Measurements from ENCODE around the gene TTC23L. TPM values are rescaled to one million over a fixed set of nuclear protein-coding genes. Genes with fewer than 3 reads are reported as not detected.

The TTC23L gene
- total and polyA plus RNA-seq, 2 experiments from 2014 or later, result 2.2 to 2.3 TPM

- H4K20me1 ChIP-seq (replicated peaks; ENCODE audit: insufficient read depth), result peaks cover 5% of the 10 kb centered on the region
- Mint-ChIP-seq H3K36me3 (ENCODE audit: low read depth) (peaks cover 54% of the 10 kb centered on the region), H3K4me1 (peaks cover 29% of the 10 kb centered on the region), H3K27me3 (ENCODE audit: insufficient read depth, low read depth, poor library complexity) (peaks cover 8% of the 10 kb centered on the region), H3K27ac (peak overlapping the region; percentile 66; the same call in 1 of the 2 replicates), H3K4me3 (no peak overlapping the region), H3K9me3 (no peaks in the 10 kb centered on the region)
- peaks cover 26% of the 10 kb centered on the region for H3K36me3 ChIP-seq (ENCODE audit: insufficient read depth)
- no peak overlapping the region for H3K4me2 ChIP-seq
- H3K4me1 ChIP-seq (ENCODE audit: insufficient read depth), result peaks cover 18% of the 10 kb centered on the region
- H2AFZ ChIP-seq, result no peak overlapping the region
- 0 out of 2 replicates have a peak, but pooled peaks cover 9% of the 10 kb centered on the region for H3F3A ChIP-seq (replicated peaks; ENCODE audit: low read depth)
- no peaks in the 10 kb centered on the region for H3K9me2 ChIP-seq (ENCODE audit: insufficient read depth)
- H3K27ac ChIP-seq (ENCODE audit: low read depth), result 0 out of 2 replicates have a peak overlapping the region, but pooled peaks have one; percentile 50
- H3K4me3 ChIP-seq, result no peak overlapping the region
- H3K27me3 ChIP-seq (ENCODE audit: insufficient read depth), result no peaks in the 10 kb centered on the region
- ATAC-seq, result no peak
- H3K79me2 ChIP-seq (replicated peaks; ENCODE audit: insufficient read depth), result peaks cover 13% of the 10 kb centered on the region; the same call in 1 of the 2 replicates
- no peak for DNase-seq (ENCODE audit: low spot score)
- no peak for TF ChIP-seq ZNF331 (CRISPR knock-in tag; IDR thresholded peaks at IDR 0.05; ENCODE audit: low read depth)
- no peak for TF ChIP-seq EZH2phosphoT487 (IDR thresholded peaks at IDR 0.05; ENCODE audit: unreplicated experiment)
- TF ChIP-seq ZNF114 (CRISPR knock-in tag; IDR thresholded peaks at IDR 0.05), result no peak
- no peak for TF ChIP-seq CREB1 (CRISPR knock-in tag; IDR thresholded peaks at IDR 0.05; ENCODE audit: low read depth)
Measured at GRCh38 chr5:34804913-34805312, 34.1 kb upstream of the TTC23L start.

GRCh38 chr5:34806532-34806931, 32.4 kb upstream of the TTC23L start:
- peaks cover 8% of the 10 kb centered on the region for H3K27me3 Mint-ChIP-seq (ENCODE audit: insufficient read depth, low read depth, poor library complexity)
- peak overlapping the region; percentile 52 for H3K27ac Mint-ChIP-seq
- no peak overlapping the region for H3K4me3 ChIP-seq
- H3K79me2 ChIP-seq (replicated peaks; ENCODE audit: insufficient read depth), result peaks cover 13% of the 10 kb centered on the region; the same call in 1 of the 2 replicates
- DNase-seq (ENCODE audit: low spot score) (peak; percentile 50), ATAC-seq (peak; percentile 82)
- 0 out of 2 replicates have a peak, but pooled peaks cover 4% of the 10 kb centered on the region for H3F3A ChIP-seq (replicated peaks; ENCODE audit: low read depth)
- H3K4me1 Mint-ChIP-seq, result peaks cover 29% of the 10 kb centered on the region
- H2AFZ ChIP-seq, result no peak overlapping the region
- H3K9me2 ChIP-seq (ENCODE audit: insufficient read depth), result no peaks in the 10 kb centered on the region
- H3K36me3 ChIP-seq (ENCODE audit: insufficient read depth), result peaks cover 29% of the 10 kb centered on the region
- peak overlapping the region; percentile 87 for H3K27ac ChIP-seq (ENCODE audit: low read depth)
- H4K20me1 ChIP-seq (replicated peaks; ENCODE audit: insufficient read depth), result no peaks in the 10 kb centered on the region; the same call in none of the 2 replicates
- H3K4me1 ChIP-seq (ENCODE audit: insufficient read depth), result peaks cover 18% of the 10 kb centered on the region
- peaks cover 43% of the 10 kb centered on the region for H3K36me3 Mint-ChIP-seq (ENCODE audit: low read depth)
- H3K4me3 Mint-ChIP-seq, result no peak overlapping the region
- H3K4me2 ChIP-seq, result peak overlapping the region; percentile 17; the same call in 1 of the 2 replicates
- no peaks in the 10 kb centered on the region for H3K9me3 Mint-ChIP-seq
- H3K27me3 ChIP-seq (ENCODE audit: insufficient read depth), result no peaks in the 10 kb centered on the region
- TF ChIP-seq EZH2 (IDR thresholded peaks at IDR 0.05; ENCODE audit: low read depth, unreplicated experiment), result no peak
- TF ChIP-seq EZH2phosphoT487 (IDR thresholded peaks at IDR 0.05; ENCODE audit: unreplicated experiment), result no peak
- no peak for TF ChIP-seq ZNF114 (CRISPR knock-in tag; IDR thresholded peaks at IDR 0.05)
- no peak for TF ChIP-seq NANOG (IDR thresholded peaks at IDR 0.05; ENCODE audit: borderline replicate concordance)
- TF ChIP-seq POLR2AphosphoS5 (IDR thresholded peaks at IDR 0.05; ENCODE audit: low read depth), result no peak
- no peak for TF ChIP-seq ZNF462 (CRISPR knock-in tag; IDR thresholded peaks at IDR 0.05)
- no peak for TF ChIP-seq ETS1 (IDR thresholded peaks at IDR 0.05)
- TF ChIP-seq CTCF (conservative IDR thresholded peaks at IDR 0.05; ENCODE audit: low read depth in 2 of 2), result no peak
- TF ChIP-seq JUNB (IDR thresholded peaks at IDR 0.05; ENCODE audit: unreplicated experiment), result no peak
